HG03039 (cell line): ENCODE measurements around the gene NCKAP5.

ENCODE experiments used
- ATAC-seq: cut with Tn5 transposase; IDR thresholded peaks from one replicate; pipeline ENCODE4 v1.9.1; 2021; ENCODE audit warnings: mild to moderate bottlenecking, moderate library complexity; ENCODE audit not compliant: unreplicated experiment

NCKAP5 gene

DNA sequence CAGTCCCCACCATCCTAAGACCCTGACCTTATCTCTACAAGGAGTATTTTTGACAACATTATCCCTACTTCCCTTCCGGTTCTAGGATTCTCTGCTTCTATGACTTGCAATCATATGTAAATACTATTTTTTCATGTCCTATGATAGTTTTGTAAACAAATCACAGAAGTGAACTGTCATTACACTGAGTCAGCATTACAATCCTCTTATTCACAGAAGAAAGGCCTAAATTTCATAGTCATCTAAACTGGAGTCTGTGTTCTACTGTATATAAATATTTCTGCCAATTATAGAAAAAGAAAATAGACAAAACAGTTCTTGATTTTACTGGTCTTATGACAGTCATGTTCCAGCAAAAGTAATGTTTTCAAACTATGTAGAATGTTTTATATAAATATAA is 265.1 kb downstream of the NCKAP5 start:
- ATAC-seq = no peak

DNA sequence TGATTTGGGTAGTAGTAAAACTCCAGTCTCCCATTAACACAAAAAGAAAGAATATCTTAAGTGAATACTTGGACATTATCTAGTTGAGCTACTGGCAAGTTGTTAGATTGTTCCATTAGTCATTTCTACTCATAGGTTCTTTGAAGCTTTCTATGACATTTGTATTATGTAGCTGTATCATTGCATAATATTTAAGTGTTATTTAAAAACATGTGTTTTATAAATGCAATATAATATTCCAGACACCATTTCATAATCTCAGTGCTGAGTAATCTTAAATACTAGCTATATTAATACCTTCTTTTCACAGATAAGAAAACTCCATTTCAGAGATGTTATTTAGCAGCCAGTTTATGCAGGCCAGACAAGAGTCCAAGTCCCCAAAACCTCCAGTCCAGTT is 271.9 kb downstream of the NCKAP5 start:
- no peak for ATAC-seq

DNA sequence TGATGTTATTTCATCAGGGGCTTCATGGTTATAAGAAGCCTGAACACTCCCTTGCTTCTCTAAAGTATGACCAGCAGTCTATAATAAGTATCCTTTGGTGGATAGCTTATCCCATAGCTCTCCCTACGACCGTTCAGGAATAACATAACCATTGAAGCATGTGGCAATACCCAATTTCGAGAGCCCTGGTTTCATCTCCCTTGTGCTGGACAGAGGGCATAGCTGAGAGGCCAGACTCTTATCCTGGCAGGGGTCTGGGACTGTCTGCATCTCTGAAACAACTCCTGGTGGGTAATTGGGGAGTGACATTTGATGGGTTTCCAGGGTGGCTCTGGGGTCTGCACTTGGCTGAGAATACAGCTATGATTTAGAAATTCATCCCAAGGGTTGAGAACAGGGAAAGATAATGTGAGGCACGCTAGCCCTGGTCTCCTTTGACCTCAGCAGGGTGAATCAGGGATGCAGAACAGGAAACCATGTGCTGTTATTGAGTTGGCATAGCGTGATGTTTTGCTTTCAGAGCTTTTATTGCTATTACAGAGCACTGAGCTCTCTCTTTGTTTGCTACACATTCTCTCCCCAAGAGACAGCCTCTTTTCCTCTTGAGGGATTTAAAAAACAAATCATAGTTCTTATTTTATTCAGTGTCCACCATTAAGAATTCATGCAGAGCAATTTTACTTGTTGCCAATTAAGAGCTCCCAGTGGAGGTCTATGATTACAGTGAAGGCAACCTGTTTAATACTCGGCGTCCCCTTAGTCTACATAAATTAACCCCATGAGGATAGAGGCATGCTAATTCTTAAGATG is 274.5 kb downstream of the NCKAP5 start:
- ATAC-seq = no peak

DNA sequence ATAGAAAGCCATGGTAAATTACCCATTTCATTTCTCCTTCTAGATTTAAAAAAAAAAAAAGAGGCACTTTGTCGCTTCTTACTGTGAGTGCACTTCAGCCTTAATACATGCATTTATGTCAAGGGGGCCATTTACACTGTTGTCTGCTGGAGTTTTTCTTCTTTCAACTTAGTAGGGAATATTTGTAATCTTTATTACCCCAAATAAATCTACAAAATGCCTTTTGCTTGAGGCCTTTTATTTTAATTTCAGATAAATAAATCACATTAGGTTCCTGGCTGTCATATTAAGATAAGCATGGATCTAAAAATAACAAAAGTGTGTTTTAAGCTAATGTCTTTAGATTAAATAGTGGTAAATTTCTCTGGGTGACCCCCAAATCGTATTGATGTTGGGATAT is 276.0 kb downstream of the NCKAP5 start:
- no peak for ATAC-seq

DNA sequence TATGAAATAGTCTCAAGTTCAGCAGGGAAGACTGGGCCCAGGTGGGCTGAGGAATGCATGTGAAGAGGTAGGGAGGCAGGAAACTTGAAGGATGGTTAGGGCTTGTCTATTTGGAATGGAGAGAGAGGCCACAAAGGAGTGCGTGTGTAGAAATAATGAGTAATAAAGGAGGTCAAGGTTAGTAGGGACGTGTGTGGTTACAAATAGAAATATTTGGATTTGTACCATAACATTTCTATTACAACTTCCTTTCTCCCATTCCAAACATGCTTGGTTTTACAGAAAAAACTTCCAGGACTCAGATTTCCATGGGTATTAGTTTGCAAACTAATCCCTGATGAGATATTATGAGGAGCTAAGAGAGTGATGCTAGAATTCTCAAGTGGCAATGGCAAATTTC is 280.6 kb downstream of the NCKAP5 start:
- no peak for ATAC-seq

DNA sequence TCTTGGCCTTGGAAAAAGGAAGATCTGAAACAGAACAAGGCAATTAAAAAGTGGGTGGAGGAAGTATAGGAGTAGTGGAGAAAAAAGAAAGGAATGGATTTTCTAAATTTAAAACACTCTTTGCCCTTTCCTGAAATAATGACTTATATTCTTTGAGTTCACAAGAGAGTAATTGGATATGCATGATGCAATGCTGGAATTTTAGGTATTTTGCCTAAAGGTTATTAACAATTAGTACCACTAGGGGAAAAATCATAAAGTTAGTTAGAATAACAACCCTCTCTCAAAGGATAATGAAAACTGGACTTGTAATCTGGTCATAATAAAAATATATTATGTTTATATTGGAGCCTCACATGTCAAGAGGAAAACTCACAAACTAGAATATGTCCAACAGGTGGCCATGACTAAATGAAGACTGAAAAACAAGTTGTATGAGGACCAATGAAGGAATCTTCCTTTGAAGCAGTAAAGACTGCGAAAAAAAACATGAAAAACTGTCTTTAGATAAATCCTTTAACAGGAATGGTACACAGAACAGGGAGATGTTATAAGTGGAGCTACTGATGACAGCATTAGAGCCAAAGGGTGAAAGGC is 281.8 kb downstream of the NCKAP5 start:
- no peak for ATAC-seq

DNA sequence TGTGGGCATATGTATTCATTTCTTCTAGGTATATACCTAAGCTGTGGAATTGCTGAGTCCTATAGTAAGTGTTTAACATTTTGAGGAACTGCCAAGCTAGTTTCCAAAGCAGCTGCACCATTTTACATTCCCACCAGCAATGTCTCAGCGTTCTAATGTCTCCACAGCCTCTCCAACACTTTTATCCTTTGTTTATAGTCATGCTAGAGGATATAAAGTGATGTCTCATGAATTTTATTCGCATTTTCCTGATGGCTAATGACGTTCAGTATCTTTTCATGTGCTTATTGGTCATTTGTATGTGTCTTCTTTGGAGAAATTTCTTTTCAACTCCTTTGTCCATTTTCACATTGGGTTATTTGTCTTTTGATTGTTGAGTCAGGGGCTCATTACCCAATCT is 295.2 kb downstream of the NCKAP5 start:
- no peak for ATAC-seq

DNA sequence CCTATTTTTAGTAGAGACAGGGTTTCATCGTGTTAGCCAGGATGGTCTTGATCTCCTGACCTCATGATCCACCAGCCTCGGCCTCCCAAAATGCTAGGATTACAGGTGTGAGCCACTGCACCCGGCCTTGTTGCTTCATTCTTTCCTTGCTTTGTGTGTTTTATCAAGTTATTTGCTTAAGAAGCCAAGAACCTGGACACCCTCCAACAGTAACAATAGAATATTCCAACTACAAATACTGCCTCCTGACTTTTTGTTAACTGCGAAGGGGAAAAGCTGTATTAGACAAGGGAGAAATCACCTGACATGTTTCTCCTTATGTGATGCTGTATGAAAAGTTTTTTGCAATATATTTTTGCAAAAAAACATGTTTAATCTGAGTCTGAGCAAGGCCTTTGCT is 297.2 kb downstream of the NCKAP5 start:
- no peak for ATAC-seq

DNA sequence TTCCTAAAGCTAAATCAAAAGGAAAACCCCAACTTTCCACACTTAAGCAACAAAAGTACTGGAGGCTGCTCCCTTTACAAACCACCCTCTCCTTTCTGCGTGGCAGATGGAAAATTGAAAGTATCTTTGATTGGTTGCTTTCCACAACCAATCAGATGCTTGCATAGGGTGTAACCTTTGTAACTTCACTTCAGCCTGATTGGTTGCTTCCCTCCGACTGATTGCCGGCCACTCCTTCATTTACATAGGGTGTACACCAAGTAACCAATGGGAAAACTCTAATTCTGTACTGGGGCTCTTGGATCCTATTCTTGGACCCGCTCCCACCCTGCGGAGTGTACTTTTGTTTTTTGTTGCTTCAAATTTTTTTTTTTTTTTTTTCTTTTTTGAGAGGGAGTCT is 297.7 kb downstream of the NCKAP5 start:
- no peak for ATAC-seq

DNA sequence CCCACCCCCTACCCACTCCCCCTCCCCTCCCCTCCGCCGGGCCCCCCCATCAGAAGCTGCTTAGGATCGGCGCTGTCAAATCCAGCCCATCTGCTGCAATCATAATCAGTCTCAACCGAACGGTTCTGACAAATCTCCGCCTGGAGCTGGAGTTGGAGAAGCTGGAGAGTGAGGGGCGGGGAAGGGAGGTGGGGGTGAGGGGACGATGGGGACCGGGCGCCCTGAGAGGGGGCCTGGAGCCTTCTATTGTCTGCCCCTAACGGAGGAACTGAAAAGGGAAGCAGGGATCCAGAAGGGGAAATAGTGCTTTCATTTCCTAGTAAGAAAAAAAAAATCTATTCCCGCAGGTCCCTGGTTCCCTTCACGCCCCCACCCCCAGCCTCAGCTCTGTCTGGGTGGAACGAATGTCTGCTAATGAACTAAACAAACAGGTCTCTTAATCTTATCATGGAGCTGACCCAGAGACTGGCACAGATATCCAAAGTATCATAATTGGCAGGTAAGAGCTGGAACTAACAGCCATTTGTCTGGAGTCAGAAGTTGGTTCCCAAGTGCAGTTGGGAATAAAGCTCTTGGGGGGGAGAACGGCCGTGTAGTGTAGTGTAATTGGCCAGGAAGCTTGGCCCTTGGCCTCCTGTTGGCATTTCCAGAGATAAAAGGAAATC is 301.2 kb downstream of the NCKAP5 start:
- no peak for ATAC-seq

DNA sequence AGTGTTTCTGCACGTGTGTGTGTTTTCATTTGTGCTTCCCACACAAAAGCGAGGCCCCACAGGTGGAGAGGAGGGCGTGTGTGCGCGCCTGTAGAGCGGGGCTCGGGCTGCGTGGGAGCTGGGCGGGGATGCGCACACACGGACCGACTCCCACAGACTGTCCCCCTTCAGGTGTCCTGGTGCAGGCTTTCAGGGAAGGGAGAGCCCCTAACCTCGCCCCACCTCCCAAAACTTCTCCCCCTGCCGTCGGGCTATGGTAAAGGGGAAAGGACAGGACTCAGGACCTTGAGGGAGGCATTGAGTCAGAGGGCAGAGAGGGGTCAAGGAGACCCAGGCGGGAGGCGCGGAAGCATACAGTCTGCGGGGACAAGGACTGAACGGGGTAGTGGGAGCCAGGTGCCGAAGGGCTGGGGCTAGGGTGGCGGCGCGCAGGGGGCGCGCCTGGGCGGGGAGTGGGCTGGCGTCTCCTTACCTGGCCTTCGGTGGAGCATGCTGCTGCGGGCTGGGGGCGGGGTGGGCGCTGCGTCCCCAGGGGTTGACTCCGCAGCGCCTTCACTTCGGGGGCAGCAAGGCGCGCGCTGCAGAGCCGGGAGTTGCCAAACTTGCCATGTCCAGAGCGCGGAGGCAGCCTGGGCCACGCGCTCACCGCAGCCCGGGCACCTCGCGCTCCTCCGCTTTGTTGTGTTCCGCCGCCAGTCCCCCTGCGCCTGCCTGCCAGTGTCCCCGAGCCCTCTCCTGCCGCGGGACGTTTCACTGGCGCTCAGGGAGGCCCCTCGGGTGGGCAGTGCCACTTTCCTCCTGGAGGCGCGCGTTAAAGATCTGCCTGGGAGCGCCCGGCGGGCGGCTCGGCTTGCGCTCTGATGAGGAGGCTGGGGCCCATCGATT is 302.0 kb downstream of the NCKAP5 start:
- no peak for ATAC-seq

DNA sequence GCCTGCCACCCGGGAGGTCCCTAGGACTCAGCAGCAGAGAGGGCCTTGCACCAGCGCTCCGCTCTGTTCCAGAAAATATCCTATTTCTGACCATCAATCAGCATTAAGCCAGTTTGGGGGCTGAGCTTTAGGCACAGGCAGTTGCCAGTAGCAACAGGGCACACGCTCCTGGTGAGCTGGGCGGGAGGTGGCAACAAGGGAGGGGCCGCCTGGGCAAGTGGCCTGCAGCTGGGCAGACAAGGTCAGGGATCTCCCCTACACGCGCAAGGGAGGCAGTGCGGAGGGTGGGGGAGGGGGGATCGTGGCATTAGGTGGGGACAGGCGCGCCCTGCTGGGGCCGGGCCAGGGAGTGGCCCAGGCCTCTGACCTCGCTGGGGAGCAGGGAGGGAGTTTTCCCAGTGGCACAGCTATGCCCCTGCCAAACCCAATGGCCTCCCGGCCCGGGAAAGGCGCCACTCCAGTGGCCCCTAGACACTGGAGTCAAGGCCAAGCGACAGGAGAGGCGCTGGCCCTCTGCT is 302.8 kb downstream of the NCKAP5 start:
- ATAC-seq = no peak

DNA sequence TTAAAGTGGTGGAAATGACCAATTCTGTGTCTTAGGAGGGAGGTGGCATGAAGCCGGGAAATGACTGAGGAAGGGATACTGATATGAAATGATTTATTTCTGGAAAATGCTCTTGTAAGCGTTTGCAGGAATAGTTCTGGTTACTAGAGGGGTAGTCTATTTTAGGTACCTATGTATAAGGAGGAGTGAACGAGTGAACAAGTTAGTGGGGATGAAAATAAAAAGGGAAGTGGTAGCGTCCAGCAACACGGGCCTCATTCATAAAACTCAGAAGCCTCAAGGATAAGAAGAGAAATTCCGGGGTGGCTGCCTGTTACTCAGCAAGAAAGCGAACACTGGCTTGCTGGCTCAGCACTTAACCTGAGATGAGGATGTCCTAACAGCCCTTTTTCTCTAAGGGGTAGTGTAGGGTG is 303.3 kb downstream of the NCKAP5 start:
- ATAC-seq = no peak

DNA sequence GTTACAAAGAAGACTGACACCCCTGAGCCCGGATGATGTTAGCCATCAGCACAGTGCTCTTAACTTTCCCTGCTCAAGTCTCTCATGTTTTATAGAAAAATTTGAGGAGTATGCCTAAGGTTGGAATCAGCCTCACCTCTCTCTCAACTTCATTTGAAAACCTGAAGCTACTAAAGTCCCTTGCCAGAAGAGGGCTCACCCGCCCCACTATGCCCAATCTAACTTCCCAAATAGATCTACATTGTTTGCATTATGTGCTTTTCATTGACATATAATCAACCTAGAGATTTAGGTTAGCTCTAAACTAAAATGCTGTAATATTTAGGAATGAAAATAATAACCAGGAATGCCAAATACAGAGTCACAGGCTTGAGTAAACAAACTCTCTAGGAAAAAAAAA is 305.4 kb downstream of the NCKAP5 start:
- ATAC-seq = no peak

DNA sequence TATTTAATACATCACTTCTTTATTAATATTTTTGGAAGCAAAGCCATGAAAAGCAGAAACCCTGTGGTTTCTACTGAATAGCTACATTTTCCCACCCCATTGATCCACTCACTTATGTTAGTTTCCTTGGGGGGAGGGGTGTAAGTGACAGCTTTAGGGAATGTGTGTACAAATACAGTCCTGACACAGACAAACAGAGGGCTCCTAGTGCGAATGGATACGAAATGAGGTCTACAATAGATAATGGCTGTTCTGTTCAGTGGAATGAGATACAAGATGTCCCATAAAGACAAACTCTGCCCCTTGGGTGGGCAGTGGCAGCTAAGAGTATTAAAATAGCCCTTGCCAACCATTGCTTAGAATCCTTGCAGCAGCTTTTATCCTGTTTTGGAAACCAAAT is 312.9 kb downstream of the NCKAP5 start:
- no peak for ATAC-seq

DNA sequence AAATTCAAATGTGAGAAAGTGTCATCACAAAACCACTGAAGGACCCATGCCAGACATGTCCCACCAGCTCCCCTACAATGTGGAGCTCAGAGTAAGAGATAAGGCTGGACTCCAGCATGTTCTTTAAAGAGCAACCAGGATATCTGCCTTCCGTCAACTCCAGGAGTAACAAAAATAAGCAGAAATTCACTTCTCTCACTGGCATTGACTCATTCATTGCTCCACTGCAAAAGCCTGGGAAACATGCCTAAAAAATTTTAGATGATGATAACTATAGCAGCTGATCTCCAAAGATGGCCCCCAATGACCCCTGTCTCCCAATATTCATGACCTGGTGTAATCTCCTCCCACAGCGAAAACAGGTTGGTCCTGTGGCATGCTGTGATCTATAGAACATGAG is 314.5 kb downstream of the NCKAP5 start:
- ATAC-seq = no peak

DNA sequence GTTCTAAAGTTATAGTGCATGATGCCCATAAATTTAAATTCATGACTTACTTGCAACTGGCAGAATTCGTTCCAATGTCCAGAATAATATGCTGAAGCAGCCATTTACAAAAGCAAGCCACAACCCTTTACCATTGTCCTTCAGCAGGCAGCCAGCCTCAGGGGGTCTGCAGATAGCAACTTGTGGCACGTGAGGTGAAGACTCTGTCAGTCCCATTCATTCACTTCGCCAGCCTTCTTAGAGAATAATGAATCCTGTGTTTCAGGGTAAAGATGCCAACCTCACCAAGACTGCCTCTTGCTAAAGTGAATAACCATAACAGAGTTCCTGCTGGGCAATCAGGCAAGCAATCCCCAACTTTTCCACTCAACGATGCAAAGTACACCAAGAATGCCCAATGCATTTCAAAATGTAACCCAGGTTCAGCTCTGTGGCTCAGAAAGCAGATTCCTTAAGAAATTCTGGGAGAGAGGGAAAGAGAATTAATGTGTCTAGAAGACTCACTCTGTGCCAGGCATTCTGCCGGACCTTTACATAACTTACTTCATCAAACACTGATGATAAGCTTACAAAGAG is 315.4 kb downstream of the NCKAP5 start:
- no peak for ATAC-seq

DNA sequence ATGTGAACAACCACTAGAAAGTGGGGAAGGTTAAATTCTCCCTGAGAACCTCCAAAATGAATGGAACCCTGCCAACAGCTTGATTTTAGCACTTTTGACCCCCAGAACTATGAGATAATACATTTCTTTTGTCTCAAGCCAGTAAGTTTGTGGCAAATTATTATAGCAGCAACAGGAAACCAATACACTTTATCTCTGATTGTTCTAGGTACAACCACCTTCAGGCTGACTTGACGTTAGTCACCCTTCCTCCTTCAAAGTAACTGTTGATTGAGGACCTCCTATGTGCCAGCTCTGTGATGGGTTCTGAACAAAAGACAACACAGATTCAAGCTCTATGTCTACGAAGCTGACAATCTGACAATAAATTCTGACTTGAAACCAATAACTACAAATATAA is 318.9 kb downstream of the NCKAP5 start:
- no peak for ATAC-seq

DNA sequence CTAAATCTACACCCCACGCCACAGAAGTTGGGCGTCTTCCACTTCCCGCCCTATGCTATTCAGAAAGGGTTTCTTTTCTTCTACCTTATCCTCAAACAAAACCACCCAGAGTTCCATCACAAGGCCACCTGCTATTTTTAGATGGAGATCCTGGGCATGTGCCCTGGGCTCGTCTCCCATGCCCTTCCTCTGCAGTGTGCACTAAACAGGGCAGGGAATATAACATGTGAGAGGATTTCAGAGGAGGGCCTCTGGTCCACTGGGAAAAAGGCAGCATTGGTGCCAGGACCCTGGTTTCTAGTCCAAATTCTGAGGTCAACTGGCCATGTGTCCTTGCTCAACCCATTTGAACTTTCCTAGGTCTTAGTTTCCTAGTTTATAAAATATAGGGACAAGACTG is 320.0 kb downstream of the NCKAP5 start:
- no peak for ATAC-seq

DNA sequence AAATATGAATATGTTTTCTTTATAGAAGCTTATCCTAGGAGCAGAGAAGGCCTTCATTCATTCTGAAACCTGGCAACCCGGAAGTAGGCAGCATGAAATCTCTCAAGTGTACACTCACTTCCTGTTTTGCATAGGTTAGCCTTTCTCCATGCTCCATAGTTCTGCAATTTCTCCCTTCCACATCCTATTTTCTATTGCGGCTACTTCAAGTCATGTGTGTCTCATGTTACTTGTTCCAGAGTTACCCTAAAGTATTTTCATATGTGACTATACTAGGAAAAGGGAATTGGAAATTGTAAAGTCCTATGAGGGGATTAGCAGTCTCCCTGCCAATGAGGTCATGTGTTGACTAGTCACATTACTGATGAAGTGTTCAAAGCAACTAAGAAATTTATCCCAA is 320.6 kb downstream of the NCKAP5 start:
- no peak for ATAC-seq

DNA sequence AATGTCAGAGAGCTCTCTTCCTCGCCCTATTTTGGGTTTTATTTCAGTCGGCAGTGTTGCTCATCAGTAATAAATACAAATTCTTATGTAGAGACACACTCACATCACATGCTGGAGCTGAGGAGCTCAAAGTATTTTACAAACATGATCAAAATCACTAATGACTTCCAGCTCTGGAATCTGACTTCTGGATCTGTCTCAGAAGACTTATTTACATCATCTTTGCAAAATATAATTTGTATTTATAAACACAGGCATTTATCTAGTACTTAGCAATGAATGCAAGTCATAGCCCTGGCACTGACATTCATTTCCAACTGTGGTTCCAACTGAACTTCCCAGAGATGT is 327.1 kb downstream of the NCKAP5 start:
- no peak for ATAC-seq
